ENCODE results near the gene MYH7B.
A peak's percentile ranks its signal among the peaks of the same experiment; 100 is the strongest.

The MYH7B gene

GRCh38 chr20:34955231-34956040 lies at the start of gene MYH7B, which contains the start of gene GSS:
Gene MYH7B, plus strand, starts transcription at chr20:34955868. Its CDS starts 22,138 bp downstream, at chr20:34978006.
Gene GSS, minus strand, starts transcription at chr20:34955806. Its CDS starts 3,954 bp downstream, at chr20:34951852.
- peak; percentile 93 for DNase-seq

GRCh38 chr20:34907616-34908469 lies 47.8 kb upstream of the MYH7B start:
- DNase-seq: peak; percentile 14

- DNase-seq: no peak
These were observed 40.5 kb upstream of the MYH7B start for GRCh38 chr20:34915131-34915530.

- no peak for DNase-seq
These were observed 39.8 kb upstream of the MYH7B start for GRCh38 chr20:34915749-34916455.

- no peak for DNase-seq
These were observed 38.8 kb upstream of the MYH7B start for GRCh38 chr20:34916774-34917354.

- no peak for DNase-seq
These were observed 35.6 kb upstream of the MYH7B start for GRCh38 chr20:34920055-34920454.

GRCh38 chr20:34921436-34921835 lies 34.2 kb upstream of the MYH7B start:
- DNase-seq: no peak

- DNase-seq: no peak
These were observed 32.9 kb upstream of the MYH7B start for GRCh38 chr20:34922654-34923381.

- no peak for DNase-seq
These were observed 32.3 kb upstream of the MYH7B start for GRCh38 chr20:34923414-34923813.

GRCh38 chr20:34925341-34925740 lies 30.3 kb upstream of the MYH7B start:
- DNase-seq: no peak

GRCh38 chr20:34925981-34926380 lies 29.7 kb upstream of the MYH7B start:
- no peak for DNase-seq

GRCh38 chr20:34926581-34926980 lies 29.1 kb upstream of the MYH7B start:
- no peak for DNase-seq

- no peak for DNase-seq
These were observed 27.9 kb upstream of the MYH7B start for GRCh38 chr20:34927736-34928135.

GRCh38 chr20:34928411-34928810 lies 27.3 kb upstream of the MYH7B start:
- DNase-seq: no peak

- DNase-seq: no peak
These were observed 23.9 kb upstream of the MYH7B start for GRCh38 chr20:34931771-34932170.

GRCh38 chr20:34938466-34939163 lies 17.1 kb upstream of the MYH7B start:
- peak; percentile 91 for DNase-seq

GRCh38 chr20:34940081-34940481 lies 15.6 kb upstream of the MYH7B start:
- DNase-seq: no peak

- no peak for DNase-seq
These were observed 14.4 kb upstream of the MYH7B start for GRCh38 chr20:34941226-34941625.

- no peak for DNase-seq
These were observed 13.4 kb upstream of the MYH7B start for GRCh38 chr20:34942301-34942700.

- no peak for DNase-seq
These were observed 11.7 kb upstream of the MYH7B start for GRCh38 chr20:34943808-34944567.

Data from NCI-H1694 (cell line).